DMS 273 (cell line): ENCODE results near the gene PPP1R14C.

Experiments
- DNase-seq: peaks from one replicate; lab custom pipeline; 2025; ENCODE audit not compliant: unreplicated experiment; lab: John Stamatoyannopoulos, UW

PPP1R14C gene

GRCh38 chr6:150245148-150245935, 102.5 kb downstream of the PPP1R14C start:
- DNase-seq: no peak

- DNase-seq: no peak
These were observed 105.0 kb downstream of the PPP1R14C start for GRCh38 chr6:150247803-150248202.

GRCh38 chr6:150248300-150248699, 105.5 kb downstream of the PPP1R14C start:
- no peak for DNase-seq

- no peak for DNase-seq
These were observed 106.4 kb downstream of the PPP1R14C start for GRCh38 chr6:150249261-150249660.

GRCh38 chr6:150250826-150251225, 108.0 kb downstream of the PPP1R14C start:
- DNase-seq: peak; percentile 66

GRCh38 chr6:150251566-150252186, 108.8 kb downstream of the PPP1R14C start:
- no peak for DNase-seq

- DNase-seq: no peak
These were observed 110.0 kb downstream of the PPP1R14C start for GRCh38 chr6:150252714-150253444.

- no peak for DNase-seq
These were observed 110.6 kb downstream of the PPP1R14C start for GRCh38 chr6:150253489-150253888.

- DNase-seq: peak; percentile 7
These were observed 111.9 kb downstream of the PPP1R14C start for GRCh38 chr6:150254770-150255169.

- DNase-seq: no peak
These were observed 113.0 kb downstream of the PPP1R14C start for GRCh38 chr6:150255840-150256239.

GRCh38 chr6:150256618-150257272, 113.9 kb downstream of the PPP1R14C start:
- DNase-seq: no peak

- no peak for DNase-seq
These were observed 115.5 kb downstream of the PPP1R14C start for GRCh38 chr6:150258381-150258780.

GRCh38 chr6:150260931-150261330, 118.1 kb downstream of the PPP1R14C start:
- no peak for DNase-seq

- no peak for DNase-seq
These were observed 119.3 kb downstream of the PPP1R14C start for GRCh38 chr6:150261997-150262697.

- no peak for DNase-seq
These were observed 121.0 kb downstream of the PPP1R14C start for GRCh38 chr6:150263765-150264404.

- no peak for DNase-seq
These were observed 123.5 kb downstream of the PPP1R14C start for GRCh38 chr6:150266309-150266708.

GRCh38 chr6:150266963-150267685, 124.3 kb downstream of the PPP1R14C start:
- no peak for DNase-seq

- peak; percentile 94 for DNase-seq
These were observed 125.1 kb downstream of the PPP1R14C start for GRCh38 chr6:150267686-150268561.
